ENCODE measurements around the gene SPAM1.

DNA sequence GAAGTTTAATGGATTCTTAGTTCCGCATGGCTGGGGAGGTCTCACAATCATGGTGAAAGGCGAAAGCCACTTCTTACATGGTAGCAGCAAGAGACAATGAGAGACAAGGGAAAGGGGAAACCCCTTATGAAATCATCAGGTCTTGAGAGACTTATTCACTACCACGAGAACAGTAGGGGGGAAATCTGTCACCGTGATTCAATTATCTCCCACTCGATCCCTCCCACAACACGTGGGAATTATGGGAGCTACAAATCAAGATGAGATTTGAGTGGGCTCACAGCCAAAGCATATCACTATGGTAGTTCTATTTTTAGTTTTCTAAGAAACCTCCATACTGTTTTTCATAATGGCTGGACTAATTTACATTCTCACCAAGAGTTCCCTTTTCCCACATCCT is 36.7 kb downstream of the SPAM1 start:
- no peak for TF ChIP-seq EGR1 (IDR thresholded peaks at IDR 0.05)
- TF ChIP-seq CEBPB (IDR thresholded peaks at IDR 0.05): no peak
- TF ChIP-seq YY1 (IDR thresholded peaks at IDR 0.05; ENCODE audit: low read depth): no peak
- TF ChIP-seq, protein P1, sequence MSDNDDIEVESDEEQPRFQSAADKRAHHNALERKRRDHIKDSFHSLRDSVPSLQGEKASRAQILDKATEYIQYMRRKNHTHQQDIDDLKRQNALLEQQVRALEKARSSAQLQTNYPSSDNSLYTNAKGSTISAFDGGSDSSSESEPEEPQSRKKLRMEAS (IDR thresholded peaks at IDR 0.05): no peak
- no peak for TF ChIP-seq EP300 (IDR thresholded peaks at IDR 0.05; ENCODE audit: borderline replicate concordance)
- TF ChIP-seq USF1 (IDR thresholded peaks at IDR 0.05): no peak
- TF ChIP-seq TAF1 (IDR thresholded peaks at IDR 0.05; ENCODE audit: low read depth): no peak
- no peak for TF ChIP-seq TEAD4 (IDR thresholded peaks at IDR 0.05)

Measured in Ishikawa (cell line).